Fibroblast of peridontal ligament (primary cell): ENCODE data around the gene MLPH.

Source experiments
- DNase-seq: peaks from one replicate; pipeline ENCODE4 v3.0.0-alpha.2; 2010; ENCODE audit errors: extremely low read depth

MLPH gene

DNA sequence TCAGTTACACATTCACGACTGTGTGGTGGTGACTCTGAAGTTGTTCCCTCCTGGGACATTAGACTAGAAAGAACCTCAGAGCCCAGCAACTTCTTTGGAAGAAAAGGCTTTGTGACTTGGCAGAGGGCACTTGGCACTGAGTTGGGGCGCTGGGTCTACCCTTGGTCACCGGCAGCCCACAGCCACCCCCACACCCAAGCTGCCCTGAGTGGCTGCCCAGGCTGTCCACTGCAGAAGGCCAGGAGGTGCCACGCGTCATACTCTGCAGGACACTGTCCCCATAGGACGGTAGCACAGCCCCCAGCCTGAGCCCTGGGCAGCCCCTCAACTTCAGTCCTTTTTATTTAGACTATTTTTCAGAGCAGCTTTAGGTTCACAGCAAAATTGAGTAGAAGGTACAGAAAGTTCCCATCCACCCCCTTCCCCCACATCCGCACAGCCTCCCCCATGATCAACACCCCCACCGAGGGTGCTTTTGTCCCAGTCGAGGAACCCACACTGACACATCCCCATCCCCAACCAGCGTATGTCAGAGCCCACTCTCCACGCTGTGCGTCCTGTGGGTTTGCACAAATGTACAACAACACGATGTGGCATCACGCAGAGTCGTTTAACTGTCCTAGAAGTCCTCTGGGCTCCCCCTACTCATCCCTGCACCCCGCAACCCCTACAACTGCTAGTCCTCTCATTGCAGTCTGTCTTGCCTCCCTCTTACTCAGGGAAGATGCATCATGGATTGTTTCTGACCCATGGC lies 80.4 kb downstream of the MLPH start:
- no peak for DNase-seq

DNA sequence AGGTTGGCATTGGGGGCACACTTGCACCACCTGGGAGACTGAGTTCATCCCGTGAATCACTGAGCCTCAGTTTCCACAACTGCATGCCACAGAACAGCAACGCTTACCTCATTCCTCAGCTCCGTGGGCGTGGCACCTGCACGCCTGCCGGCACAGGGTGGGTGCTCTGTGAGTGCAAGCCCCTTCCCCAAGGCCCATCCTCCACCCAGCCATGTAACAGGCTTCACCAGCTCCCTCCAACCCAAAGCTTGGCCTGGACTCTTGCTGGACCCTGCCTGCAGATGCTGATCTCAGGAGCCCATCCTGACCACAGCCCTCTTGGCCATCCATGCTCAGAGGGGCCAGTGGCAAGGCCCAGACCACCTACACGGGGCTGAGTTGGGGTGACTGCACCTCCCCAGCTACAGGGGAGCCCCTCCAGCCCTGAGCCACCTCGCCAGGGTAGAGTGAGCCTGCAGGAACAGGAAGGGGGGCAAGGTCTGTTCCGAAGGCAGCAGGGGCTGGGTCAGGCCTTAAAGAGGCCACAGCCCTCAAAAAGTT lies 81.1 kb downstream of the MLPH start:
- no peak for DNase-seq

DNA sequence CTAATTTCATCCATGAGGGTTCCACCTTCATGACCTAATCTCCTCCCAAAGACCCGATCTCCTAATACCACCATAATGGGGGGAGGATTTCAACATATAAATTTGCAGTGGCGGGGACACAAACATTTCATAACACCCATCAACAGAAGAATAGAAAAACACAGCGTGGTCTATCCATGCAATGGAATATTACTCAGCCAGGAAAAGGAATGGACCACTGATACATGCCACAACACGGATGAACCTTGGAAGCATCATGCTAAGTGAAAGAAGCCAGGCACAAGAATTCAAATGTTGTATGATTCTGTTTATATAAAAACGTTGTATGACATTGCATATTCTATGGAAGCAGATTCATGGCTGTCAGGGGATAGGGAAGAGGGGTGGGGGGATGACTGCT lies 82.0 kb downstream of the MLPH start:
- DNase-seq = no peak

DNA sequence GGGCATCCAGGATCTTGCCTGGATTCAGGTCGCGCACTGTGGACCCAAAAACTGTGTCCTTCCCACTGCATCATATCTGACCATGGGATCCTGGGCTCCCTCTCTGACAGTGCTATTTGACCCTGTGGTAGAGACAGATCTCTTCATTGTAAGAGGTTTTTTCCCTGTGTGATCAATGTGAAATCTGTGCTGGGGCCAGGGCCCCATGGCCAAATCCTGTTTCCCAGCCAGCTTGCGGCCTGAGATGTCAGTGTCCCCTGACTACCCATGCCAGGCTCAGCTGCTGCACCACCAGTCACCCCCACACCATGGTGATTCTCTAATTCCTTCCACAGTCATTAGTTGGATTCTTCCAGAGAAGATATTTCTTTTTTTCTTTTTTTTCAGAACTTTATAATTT lies 82.8 kb downstream of the MLPH start:
- DNase-seq = no peak

DNA sequence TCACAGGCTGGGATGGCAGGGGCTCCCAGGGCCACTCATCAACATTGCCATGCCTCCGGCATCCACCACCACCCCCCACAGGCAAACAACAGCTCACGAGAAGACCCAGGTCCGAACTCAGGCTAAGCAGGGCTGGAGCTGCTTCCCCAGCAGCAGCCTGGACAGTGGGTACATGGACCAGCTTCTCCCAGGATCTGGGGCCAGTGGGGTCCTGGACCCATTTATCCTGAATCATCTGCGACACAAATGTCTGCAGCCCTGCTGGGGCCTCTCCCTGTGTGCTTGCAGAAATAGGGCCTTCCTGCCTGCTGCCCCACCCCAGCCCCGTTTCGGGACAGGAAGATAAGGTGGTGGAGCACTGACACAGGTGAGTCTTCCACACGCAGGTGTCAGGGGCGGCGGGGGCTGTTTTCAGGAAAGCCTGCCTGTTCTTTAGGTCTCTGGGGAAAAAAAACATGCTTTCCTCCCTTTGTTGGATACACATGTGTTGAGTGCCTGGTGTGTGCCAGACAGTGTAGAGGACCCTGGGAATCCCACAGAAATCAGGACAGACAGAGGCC lies 83.8 kb downstream of the MLPH start:
- DNase-seq = no peak

DNA sequence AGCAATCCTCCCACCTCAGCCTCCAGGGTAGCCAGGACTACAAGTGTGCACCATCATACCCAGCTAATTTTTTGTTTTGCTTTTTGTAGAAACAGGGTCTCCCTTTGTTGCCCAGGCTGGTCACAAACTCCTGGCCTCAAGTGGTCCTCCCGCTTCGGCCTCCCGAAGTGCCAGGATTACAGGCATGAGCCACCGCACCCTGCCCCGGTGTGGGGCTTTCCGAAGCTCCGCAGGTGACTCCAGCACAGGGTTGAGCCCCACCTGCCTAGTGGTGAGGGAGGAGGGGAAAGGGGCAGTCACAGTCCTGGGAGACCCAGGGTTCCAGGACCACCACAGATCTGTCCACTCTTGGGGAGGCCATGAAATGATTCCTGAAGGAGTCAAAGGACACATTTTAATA lies 84.5 kb downstream of the MLPH start:
- no peak for DNase-seq

DNA sequence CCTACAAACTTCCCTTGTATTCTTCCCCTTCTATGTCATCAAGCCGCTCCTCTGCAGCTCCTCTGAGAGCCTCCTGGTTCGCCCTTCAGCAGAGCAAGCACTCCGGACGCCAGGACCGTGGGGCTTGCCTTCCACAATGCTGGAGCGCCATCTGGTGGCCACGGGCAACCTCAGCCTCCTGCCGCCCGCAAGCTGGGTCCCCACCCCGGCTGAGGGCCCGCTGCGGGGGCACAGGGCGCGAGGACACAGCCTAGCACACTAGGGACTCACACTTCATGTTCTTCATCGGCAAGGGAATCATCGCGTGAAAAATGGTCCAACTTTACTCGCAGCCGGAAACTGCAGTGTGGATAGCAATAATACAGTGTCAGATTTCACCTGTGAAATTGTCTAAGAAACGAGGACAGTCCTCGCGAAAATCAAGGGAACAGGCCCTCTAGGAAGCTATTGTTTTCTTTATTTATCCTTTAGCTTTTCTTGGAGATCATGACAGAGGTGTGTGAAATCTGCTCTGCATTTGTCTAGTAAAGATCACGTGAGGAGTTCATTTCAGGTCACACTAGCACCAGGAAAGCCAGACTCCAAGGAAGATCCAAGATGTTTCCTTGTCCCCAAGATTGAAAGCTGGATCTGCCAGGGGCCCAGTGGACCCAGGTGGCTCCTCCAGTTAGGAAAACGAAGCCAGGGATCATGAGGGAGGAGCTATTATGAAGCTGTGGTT lies 85.1 kb downstream of the MLPH start:
- peak; percentile 92 for DNase-seq

DNA sequence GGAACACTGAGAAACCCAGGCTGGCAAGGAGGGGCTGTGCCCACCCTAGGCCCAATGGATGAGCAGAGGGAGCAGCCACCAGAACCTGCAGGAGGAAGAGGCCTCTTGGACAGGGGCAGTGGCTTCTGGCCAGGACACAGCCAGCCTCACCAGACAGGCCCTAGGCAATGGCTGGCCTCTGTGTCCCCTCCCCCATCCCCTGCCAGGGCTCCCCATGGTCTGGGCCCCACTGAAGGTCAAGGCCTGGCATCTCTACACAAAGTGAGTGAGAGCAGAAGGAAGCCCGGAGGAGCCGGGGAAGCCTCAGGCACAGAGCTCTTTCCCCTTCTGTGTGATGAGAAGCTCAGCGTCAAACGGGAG lies 85.7 kb downstream of the MLPH start:
- DNase-seq = no peak

DNA sequence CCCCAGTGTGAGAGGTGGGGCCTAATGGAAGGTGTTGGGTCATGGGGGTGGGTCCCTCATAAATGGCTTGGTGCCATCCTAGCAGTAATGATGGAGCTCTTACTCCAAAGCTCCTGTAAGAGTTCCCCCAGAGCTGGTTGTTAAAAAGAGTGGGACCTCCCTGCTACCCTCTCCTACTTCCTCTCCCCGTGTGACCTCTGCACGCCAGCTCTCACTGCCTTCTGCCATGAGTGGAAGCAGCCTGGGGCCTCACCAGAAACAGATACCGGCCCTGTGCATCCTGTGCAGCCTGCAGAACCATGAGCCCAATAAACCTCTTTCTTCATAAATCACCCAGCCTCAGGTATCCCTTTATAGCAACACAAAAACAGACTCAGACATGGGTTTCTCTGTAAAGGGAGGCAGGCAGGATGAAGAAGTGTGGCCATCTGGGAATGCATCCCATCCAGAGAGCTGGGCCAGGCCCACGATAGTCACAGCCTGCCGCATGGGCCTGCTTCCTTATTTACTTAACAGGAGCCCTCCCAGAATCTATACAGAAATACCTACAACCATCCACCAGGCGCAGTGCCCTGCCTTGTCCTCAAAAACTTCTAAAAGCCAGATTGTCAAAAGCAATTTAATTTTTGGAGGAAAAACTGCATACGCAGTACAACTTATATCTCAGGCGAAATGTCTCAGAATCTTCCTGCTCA lies 86.8 kb downstream of the MLPH start:
- no peak for DNase-seq

DNA sequence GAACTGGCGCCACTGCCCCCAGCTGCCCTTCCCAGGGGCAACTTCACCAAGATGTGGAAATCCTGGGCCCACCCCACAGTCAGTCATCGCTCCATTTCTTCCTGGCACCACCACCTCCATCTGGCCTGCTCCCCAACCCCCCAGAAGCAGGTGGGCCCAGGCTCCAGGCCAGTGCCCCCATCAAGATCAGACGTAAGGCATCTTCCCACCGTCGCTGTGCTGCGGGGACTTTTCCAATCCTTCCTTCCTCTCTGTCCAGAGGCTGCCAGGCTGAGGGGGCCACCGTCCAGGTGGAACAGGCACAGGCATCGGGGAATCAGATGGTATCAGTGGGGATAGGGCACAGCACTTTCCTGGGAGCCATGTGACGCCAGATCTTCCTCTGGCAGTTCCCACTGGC lies 87.4 kb downstream of the MLPH start:
- DNase-seq = no peak

DNA sequence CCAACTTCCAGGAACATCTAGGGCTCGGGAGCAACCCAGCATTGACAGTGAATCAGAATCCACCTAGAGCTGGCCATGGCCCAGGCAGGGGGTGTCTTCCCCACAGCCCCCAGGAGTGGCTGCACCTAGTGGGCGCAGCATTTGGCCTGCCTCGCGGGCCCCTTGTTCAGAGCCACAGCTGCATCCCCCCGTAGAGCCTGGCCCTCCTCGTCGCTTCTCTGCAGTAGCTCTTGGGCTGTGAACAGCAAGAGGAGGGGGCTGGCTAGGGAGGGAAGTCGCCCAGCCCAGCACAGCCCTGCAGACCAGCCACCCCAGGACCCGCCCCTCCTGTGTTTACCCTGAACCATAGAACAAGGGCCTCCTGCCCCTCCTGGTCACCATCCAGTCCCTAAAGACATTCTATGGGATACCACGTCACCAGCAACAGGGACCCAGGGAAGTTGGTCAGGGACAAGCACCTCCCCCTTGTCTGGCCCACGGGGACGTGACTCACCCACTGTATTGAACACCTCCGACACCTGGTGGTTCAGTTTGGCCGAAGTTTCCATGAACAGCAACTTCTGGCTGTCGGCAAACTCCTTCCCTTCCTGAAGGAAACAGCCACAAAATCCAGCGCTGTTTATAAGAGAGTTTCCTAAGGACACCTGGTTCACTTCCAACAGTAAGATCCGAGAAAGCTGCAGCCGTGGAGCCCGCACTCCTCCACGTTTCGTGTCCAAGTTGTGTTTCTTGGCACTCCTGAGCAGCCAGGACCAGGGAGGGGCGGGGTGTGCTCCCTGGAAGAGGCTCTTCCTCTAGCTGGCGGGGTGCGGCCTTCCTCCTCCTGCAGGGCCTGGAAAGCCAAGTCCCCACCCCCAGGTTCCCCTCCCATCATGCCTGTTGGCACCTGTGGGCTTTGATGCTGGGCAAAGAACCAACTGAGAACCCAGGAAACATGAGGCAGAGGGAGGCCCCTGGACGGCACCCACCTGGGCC lies 88.1 kb downstream of the MLPH start:
- no peak for DNase-seq

DNA sequence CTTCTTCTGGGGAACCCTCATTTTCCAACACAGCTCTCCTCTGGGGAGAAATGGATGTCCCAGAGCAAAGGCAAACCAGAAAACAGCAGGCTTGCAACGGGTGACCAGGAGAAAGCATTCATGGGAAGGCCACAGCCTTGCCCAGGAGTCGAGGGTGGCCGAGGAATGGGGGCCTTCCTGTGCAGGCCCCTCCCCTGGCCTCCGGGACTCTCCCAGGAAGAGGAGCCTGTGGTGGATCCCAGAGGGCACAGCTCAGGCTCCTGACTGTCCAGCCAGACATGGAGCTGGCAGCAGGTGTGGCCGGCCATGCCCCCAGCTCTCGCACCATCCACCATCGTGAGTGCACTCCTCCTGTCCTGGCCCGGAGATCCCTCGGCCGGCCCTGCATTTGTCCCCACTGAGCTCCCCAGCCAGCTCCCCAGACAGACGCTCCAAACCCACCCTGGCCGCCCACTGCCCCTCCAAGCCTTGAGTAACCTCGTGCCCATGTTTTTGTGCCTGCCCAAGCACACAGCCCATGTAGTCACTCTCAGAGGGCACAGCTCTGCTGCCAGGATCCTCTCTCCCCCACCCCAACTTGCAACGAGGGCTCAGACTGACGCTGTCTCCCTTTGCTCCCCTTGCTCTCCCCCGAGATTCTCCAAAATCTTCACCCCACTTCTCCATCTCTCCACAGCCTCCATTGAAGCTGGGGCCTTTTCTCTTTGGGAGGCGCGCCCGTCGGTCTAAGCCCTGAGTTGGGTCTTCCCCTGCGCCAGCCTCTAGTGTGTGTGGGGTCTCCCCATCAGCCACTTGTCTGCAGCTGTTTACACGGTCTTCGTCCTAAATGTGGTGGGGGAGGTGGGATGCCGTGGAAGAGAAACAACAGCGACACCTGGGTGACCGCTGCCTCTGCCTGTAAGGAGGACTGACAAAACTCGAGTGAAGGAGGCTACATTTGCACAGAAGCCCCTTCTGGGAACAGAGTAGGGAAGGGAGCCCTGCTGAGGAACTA lies 89.1 kb downstream of the MLPH start:
- DNase-seq = no peak

DNA sequence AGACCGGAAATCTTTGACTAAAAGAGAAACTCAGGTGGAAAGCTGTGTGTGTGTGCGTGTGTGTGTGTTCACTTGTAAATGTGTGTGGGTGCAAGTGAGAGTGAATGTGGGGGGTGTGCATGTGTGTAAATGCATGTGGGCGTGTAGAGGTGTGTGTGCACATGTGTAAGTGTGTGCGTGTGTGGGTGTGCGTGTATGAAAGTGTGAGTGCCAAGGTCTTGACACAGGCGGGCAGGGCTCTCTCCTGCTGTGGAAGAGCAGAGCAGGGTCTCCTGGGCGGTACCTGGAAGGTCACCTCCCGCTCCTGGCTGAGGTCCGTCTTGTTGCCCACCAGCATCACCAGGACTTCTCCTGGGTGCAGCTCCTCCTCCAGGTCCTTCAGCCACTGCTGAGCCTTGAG lies 89.9 kb downstream of the MLPH start:
- DNase-seq = no peak

DNA sequence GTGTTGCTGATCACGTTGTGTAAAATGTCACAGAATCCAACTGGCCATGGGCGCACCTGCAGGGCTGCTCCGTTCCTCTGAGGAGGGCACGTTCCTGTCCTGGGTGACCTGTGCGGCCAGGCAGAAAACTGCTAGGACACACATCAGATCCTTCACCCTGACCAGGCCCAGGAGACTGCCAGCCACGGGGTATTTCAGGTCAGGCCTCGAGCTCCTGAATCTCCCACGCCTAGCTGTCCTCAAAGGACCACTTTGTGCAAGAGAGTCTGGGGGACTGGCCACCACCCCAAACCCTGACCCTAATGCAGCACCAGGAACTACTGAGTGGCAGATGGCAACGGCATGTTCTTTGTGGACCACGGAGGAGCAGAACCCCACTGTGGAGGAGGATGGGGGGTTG lies 90.4 kb downstream of the MLPH start:
- DNase-seq = no peak

DNA sequence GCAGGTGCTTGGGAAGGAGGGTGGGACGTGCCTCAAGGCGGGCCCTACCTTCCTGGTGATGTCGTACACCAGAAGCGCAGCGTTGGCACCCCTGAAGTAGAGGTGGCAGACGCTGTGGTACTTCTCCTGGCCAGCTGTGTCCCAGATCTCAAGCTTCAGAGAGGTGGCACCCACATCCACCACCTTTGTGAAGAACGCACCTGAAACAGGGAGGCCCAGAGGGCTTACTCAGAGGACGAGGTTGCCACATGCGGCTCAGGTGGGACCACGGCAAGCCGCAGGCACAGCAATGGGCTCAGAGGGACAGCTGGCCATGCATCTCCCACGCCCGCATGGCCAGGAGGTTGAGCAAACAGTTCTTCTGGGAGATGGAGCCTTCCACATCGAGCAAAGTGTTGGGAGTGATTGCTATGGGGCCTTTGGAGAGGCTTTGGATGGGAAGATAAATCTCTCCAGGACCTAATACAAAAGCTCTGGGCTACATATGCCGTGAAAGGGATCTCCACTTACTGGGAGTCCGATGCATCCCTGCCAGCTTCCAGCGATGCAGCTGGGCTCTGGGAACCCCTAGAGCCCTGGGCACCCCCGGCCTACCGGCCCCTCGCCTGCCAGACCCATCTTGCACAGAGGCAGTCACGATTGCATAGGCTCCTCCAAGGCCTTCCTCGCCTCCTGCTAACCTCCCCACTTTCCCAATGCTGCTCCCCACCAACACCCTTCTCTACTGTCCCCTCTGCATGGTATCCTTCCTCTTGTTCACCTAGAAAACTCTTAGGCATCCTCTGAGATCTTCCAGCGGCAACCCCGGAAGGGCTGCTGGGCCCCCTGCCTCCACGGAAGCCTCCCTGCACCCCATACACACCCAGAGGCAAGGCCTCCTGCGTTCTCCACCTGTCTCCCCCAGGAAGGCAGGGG lies 91.2 kb downstream of the MLPH start:
- DNase-seq = no peak

DNA sequence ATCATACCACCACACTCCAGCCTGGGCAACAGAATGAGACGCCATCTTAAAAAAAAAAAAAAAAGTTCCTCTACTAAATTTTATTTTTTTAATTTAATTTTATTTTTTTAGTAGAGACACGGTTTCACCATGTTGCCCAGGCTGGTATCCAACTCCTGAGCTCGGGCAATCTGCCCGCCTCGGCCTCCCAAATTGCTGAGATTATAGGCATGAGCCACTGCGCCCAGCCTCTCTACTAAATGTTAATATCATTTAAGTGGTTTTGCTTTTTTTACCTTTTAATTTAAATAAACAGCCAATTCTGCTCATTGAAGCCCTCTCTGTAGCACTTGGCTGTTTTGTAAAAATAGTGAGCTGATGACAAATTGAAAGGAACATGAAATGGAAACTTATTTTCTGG lies 94.3 kb downstream of the MLPH start:
- DNase-seq = no peak

DNA sequence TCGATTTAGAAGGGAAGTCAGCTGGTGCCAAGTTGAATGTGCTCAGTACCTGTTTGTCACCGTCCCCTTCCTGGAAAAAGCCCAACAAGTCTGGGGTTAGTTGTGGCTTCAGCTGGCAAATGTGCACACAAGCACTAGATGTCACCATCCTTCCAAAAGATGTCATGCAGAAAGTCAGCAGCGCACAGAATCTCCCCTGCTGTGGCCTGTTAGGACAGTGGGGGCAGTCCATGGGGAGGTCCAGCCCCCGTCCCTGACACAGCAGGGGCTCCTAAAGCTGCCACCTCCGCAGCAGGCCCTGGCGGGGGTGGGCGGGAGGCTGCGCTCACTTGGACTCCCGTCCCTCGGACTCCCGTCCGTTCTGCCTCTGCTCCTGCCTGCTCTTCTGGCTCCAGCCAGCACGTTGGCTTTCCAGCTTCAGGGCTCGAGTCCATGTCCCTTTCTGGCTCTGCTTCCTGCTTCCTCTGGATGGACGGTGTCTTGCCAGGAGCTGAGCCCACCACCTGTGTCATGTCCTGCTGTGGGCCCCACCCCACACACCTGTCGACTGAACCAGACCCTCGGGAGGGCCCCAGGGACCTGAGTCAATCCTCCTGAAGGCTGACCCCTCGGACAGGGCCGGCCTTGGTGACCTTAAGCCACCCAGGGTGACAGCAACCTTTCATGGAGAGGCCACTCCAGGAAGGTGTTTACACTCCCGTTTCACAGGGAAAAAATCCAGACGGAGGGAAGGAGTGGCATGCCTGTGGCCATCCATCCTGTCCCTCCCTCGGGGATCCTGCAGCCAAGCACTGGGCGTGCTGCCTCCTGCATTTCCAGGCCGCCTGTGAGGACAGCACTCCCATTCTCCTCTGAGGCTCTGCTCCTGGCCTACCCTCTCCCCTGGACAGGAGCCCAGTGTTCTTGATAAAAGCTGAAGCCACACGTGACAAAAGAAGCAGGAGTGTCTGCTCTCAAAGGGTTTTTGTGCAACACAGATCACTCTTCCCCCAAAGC lies 95.0 kb downstream of the MLPH start:
- peak; percentile 72 for DNase-seq
